Stomach (tissue), 4 donors: ENCODE results near the gene NINJ2.

ENCODE experiments used
- CTCF ChIP-seq, 7 experiments: fragments of 450-650 bp in 4 of 7; fragments of 200-600 bp in 3 of 7; sonication (generic) in 3 of 7; IDR thresholded peaks; one replicate each; pipeline ENCODE4 v1.5.1; 2016 to 2019; ENCODE audit warnings: antibody characterized with exemption in 7 of 7, control low read depth in 2 of 7, mild to moderate bottlenecking in 1 of 7
- EP300 ChIP-seq: sonication (generic); formaldehyde crosslinking; IDR thresholded peaks from one replicate; pipeline ENCODE4 v1.6.1; 2017; ENCODE audit warnings: antibody characterized with exemption
- POLR2A ChIP-seq, 4 donors: fragments of 450-650 bp; IDR thresholded peaks; one replicate each; pipeline ENCODE4 v1.6.1; 2016; ENCODE audit warnings: antibody characterized with exemption in 4 of 4, control low read depth in 2 of 4, mild to moderate bottlenecking in 1 of 4, moderate library complexity in 1 of 4
- POLR2AphosphoS5 ChIP-seq, 3 donors: sonication (generic); formaldehyde crosslinking; IDR thresholded peaks; one replicate each; pipeline ENCODE4 v1.6.1; 2016; ENCODE audit warnings: antibody characterized with exemption in 3 of 3

- TF ChIP-seq CTCF (IDR thresholded peaks at IDR 0.05) (no peak), POLR2AphosphoS5 (IDR thresholded peaks at IDR 0.05) (no peak), EP300 (no peak), POLR2A (IDR thresholded peaks at IDR 0.05) (no peak)
Observed at GRCh38 chr12:568486-568885, 94.8 kb downstream of the NINJ2 start.
